SH-SY5Y (cell line): Measurements from ENCODE around the gene ATP5ME.

Experiments used
- GATA2 ChIP-seq: IDR thresholded peaks from 2 replicates; pipeline ENCODE4 v1.6.1; 2011; ENCODE audit warnings: mild to moderate bottlenecking, low read depth, low read length
- GATA3 ChIP-seq: IDR thresholded peaks from 2 replicates; pipeline ENCODE4 v1.6.1; 2011; ENCODE audit warnings: low read depth, mild to moderate bottlenecking, low read length, moderate library complexity

ATP5ME gene

DNA sequence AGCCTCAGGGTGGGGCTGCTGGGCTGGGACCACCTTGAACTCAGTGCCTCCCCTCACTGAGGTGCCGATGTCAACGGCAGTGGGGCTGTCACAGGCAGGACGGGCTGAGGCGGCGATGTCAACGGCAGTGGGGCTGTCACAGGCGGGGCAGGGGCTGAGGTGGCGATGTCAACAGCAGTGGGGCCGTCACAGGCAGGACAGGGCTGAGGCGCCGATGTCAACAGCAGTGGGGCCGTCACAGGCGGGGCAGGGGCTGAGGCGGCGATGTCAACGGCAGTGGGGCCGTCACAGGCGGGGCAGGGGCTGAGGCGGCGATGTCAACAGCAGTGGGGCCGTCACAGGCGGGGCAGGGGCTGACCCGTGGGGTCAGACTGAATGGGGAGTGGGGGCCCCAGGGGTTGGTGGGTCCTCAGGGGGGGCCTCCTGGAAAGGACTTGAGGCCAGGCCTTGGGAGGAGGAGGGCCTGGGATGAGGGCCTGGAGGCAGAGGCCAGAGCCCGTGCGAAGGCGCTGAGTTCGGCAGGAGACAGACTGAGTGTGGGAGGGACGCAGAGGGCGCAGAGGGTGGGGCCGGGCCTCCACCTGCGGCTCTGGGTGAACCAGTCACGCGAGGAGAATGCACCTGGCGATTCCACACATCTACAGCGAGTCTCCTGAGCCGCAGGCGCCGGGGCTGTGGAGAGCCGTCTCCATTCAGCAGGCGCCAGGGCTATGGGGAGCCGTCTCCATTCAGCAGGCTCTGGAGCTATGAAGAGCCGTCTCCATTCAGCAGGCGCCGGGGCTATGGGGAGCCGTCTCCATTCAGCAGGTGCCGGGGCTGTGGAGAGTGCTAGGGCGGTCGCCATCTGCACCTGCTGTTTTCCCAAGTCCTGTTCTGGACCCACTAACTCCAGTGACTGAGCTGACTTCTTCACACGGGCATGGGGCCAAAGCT lies 22.9 kb downstream of the ATP5ME start:
- TF ChIP-seq GATA3 (no peak), GATA2 (no peak)

DNA sequence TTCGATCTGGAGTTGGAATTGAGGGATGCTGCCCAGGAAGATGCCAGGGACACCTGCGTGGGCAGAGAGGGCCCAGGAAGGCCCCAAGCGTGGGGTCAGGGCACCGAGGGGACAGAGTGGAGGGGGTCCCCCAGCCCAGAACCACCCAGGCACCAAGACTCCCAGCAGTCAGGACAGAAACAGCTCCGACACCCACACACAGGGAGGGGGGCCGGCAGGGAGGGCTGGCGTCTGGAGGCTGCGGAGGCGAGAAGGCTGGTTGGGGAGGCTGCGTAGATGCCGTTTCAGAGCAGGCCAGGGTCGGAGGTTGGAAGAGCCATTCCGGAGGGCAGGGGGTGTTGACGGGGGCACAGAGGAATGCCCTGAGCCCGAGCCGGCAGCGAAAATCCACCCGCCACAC lies 23.6 kb downstream of the ATP5ME start:
- TF ChIP-seq GATA2 (no peak), GATA3 (no peak)

DNA sequence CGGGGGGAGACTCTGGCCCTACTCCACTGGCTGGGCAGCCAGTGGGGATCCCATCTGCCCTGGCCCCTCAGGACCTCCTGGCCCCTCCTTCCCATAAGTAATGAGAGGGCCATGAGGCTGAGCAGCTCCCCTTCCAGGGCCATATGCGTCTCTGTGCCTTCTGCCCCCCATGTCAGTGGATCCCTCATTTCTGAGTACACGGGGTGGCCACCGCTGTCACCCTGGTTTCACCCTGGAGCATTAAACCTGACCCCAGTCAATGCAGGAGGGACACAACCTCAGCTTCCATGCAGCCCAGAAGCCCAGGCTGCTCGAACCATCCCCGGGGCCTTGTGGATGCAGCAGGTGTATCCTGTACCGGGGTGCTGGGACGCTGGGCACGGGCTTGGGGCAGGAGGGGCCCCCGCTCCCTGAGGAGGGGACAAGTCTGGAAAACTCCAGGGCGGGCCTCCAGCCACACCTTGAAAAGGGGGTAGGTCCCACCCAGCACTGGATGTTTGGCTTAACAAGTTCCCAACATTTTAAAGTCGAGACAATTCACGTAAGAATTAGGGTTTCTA lies 24.2 kb downstream of the ATP5ME start:
- TF ChIP-seq GATA3 = no peak
- TF ChIP-seq GATA2 = no peak

DNA sequence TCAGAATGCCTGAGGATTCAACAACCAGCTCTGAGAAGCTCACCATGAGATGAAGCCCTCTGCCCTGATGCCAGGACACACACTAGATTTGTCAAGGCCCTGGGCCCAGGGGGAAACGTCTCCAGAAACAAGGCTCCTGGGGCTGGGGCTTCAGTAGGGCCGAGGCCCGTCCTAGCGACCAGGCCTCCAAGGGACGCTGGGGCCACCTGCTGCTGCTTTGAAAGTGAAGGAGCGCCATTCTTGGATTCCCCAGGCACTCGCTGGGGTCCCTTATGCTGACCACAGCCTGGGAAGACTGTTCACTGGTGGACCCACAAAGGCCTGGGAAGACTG lies 24.8 kb downstream of the ATP5ME start:
- TF ChIP-seq GATA3 (no peak), GATA2 (no peak)

DNA sequence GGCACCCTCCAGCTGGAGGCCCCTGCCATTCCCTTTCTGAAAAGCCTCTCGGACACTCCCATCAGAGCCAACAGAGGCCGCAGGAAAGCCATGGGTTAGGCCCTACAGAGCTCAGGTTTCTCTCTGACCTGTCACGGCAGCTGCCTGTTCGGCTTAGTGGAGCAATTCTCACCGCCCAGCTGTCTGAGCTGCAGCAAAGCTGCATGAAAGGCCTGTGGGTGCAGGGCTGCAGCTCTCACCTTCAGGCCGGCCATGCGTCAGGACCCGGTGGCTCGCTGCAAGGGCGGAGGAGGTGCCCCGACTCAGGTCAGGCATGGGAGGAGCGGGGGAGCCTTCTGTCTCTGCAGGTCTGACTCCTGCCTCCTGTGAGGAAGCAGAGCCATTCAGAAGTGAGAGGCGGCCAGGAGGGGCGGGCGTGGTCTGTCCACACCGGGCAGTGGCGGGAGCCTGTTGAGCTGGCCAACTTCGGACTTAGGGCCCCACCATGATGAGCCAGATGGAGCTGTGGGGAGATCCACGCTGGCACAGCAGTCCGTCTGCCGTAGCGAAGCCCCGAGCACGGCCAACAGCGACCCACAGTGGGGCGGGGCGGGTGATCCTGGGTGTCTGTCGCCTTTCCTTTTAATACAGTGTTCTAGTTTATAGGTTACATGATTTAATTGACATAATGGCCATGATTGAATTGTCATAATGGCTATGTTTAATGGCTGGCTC lies 25.3 kb downstream of the ATP5ME start:
- no peak for TF ChIP-seq GATA3
- no peak for TF ChIP-seq GATA2

DNA sequence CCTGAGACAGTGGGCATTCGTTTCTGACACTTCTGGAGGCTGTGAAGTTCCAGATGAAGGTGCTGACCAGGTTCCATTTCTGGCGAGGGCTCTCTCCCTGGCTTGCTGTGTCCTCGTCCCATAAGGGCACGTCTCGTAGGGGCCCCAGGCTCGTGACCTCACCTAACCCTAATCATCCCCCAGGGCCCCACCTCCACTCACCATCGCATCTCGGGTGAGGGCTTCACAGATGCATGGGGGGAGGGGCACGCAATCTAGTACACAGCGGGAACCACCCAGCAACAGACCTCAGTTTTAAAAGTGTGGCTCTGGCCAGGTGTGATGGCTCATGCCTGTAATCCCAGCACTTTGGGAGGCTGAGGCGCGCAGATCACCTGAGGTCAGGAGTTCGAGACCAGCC lies 26.6 kb downstream of the ATP5ME start:
- TF ChIP-seq GATA3 = no peak
- TF ChIP-seq GATA2 = no peak

DNA sequence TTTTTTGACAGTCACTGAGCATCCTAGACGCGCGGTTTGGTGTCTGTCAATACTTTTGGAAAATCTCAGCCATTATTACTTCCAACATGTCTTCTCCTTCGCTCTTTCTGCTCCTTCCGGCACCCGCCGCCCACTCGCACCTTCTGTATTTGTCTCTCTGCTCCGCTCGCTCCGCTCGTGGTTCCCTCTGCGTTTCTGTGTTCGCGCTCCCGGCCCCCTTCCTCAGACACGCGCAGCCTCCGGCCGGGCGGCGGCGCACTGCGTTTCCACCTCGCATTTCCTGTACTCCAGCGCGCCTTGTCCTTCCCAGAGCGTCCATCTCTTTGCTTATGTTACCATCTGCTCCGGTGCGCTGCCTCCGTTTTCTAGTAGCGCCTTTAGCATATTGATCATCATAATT lies 27.6 kb downstream of the ATP5ME start:
- TF ChIP-seq GATA2 (no peak), GATA3 (no peak)

DNA sequence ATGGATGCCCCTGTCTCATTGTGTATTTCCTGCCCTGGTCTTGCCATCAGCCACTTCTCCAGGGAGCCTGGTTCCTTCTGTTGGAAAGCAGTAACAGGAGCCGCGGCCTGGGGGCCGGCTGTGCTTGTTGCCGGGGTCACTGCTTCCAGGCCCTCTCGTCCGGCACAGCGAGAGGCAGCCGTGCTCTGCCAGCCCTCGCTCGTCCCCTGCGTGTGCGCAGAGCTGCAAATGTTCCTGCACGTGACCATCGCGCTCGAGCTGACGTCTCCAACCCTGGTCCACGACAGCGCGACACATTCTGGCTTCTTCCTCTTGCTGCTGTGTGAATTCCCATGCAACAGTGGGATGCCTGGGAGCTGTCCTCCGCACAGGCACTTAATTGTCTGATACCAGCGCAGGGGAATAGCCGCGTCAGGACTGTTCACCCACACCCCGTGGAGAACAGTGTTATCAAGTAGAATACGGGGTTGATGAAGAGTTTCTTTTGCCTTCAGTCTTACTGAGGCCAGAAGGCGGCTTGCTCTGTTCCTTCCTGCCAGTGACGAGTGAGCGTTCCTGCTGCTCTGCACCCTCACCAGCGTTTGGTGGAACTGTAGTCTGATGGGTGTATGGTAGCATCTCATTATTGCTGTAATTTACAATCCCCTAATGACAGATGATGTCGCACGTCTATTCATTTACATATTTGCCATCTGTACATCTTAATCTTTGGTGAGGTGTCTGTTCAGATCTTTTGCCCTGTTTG lies 36.4 kb downstream of the ATP5ME start:
- no peak for TF ChIP-seq GATA3

DNA sequence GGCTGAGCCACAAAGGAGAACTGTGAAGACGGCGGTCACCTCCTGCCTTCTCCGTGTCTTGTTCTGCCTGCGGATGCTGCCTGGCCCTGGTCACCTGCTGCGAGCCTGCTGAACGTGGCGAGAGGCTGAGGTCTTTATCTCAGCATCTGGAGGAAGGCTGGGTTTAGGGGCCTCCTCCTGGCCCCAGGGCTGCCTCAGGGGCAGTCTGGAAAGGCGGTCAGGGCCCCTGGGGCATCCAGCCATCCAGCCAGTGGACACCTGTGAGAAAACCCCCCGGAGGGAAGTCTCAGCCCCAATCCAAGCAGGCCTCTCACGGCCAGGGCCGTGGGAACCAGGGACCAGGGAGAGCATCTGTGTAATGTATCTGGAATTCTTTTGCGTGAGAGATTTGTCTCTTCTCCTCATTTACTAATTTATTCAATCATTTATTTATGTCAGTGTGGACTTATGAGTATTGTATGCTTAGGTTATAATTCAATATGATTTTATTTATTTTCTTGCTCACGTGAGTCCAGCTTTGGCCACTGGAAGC lies 37.4 kb downstream of the ATP5ME start:
- TF ChIP-seq GATA2 (no peak), GATA3 (no peak)

DNA sequence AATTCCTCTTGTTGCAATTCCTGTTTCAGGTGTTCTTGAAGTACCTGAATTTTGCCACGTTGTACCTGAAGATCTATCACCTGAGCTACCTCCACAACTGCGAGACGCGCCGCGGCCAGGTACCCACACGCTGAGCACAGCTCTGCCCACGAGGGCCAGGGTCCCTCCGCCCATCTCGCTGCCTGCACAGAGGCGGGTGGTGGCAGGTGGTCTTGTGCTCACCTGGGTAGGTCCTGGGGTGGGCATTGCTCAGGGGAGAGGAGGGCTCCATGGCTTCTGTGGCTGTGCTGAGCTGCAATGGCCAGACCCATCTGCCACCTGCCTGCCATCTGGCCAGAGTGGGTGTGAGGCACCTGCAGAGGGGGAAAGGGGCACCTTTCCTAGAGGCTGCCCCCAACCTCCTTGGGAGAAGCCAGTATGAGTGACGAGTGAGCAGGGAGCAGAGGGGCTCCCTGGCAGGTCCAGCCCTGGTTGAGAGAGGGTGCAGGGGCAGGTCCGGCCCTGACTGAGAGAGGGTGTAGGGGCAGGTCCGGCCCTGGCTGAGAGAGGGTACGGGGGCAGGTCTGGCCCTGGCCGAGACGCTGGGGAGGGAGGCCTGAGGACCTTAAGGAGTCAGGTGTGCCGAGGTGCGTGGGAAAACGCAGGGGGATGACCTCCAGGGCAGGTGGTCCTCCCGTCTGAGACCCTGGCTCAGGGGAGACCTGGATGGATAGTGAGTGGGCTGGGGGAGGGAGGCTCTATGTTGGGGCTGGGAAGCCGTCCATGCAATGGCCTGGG lies 38.0 kb downstream of the ATP5ME start:
- no peak for TF ChIP-seq GATA2
- TF ChIP-seq GATA3 = no peak

DNA sequence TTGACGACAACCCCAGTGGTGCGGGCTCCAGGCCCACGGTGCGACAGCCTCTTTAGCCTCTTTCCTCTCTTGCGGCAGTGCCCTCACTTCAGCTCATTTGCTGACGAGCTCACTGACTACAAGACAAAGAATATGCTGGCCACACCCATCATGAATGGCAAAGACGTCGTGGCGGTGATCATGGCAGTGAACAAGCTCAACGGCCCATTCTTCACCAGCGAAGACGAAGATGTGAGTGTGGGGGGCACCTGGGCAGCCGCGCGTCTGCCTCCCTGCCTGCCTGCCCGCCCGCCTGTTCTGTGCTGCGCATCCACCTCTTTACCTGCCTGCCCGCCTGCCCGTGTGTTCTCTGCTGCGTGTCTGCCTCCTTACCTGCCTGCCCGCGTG lies 39.5 kb downstream of the ATP5ME start:
- TF ChIP-seq GATA2 (no peak), GATA3 (no peak)

DNA sequence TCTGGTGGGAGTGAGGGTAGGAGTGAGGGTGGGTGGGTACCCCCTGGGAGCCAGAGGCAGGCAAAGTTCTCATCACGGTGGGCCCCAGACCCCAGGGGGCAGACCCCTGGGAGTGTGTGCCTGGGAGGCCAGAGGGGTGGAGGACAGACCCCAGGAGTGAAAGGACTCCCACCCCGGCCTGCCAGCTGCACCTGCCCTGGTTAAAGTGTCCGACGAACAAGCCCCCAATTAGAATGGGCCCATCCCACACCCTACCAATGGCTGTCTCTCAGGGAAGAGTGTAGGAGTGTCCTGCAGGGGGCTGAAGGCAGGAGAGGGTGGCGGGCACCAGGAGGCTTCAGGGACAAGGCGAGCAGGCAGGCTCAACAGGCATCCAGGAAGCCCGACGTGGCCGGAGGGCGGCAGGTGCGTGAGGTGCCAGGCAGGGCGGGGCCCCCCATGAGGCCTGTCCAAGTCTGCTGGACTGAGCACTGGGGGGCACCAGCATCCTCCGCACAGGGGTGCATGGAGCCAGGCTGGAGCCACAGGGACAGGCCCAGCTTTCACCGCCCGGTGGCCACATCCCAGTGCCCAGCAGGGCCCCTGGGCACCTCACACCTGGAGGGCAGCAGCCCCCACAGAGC lies 40.0 kb downstream of the ATP5ME start:
- TF ChIP-seq GATA2 = no peak
- no peak for TF ChIP-seq GATA3

DNA sequence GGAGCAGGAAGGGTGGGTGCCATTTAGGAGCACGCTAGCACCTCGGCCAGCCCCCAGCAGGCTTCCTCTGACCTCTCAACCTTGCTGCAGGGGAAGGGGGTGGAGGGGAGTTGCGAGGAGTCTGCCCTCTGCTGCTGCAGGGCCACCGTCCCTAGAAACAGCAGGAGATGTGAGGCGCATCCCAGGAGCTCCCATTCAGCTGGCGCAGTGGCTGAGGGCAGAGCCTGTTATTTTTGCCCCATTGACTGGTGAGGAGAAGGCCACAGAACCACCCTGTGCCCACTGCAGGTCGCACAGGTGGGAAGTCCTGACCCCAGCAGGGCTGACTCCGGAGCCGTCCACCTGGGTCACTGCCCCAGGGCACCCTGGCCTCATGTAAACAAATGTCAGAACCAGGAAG lies 40.7 kb downstream of the ATP5ME start:
- TF ChIP-seq GATA3 (no peak), GATA2 (no peak)

DNA sequence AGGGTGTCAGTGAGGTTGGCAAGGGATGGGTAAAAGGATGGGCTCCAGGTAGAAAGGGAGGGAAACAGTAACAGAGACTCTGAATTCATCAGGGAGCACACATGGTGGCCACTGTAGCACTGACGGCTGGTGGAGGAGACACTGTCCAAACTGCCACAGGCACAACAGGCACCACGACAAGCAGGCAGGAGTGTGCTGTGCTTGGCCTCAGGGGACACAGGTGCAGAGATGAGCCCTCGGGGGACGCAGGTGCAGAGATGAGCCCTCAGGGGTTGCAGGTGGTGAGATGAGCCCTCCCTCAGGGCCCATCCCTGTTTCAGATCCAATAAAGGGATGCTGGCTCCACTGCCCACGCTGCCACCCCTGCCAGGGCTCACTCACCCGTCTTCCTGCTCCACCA lies 41.1 kb downstream of the ATP5ME start:
- no peak for TF ChIP-seq GATA3
- no peak for TF ChIP-seq GATA2
